NCI-H1092 treated with DMSO at 0.1 percent for 48 hours (cell line): ENCODE data around the gene ANKRD12.
"Not testable (repeated sequence)": the region's sequence is repeated elsewhere in the genome, so short reads cannot be mapped to it uniquely, and the experiment has no call there.

Experiments
- DNase-seq: peaks from one replicate; lab custom pipeline; 2025; lab: John Stamatoyannopoulos, UW

ANKRD12 gene

DNA sequence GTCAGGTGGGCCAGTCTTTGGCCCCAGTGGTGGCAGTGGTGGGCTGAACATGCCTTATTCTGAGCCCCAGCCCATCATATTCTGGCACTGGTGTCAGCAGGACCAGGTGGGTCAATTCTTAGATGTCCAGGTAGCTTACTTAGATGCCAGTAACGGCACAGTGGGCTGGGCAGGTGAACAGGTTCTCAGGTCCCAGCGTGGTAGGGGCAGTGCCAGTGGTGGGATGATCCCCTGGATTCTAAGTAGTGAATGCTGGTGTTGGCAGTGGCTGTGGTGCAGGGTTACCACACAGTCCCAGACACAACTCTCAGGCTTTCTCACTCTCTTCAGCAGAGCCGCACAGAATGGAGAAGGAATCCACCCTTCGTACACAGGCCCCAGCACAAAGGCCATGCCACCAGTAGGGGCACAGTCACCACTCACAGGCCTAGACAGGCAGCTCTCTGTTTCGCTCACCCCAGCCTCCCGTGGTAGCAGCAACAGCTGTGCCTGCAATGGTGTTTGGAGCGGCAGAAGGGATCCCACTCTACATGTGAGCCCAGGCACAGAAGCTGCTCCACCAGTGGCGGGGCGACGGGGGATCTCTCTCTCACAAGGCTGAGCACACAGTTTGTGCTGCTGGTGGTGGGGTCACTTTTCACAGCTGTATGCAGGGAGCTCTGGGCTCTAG lies 97.3 kb downstream of the ANKRD12 start:
- no peak for DNase-seq

DNA sequence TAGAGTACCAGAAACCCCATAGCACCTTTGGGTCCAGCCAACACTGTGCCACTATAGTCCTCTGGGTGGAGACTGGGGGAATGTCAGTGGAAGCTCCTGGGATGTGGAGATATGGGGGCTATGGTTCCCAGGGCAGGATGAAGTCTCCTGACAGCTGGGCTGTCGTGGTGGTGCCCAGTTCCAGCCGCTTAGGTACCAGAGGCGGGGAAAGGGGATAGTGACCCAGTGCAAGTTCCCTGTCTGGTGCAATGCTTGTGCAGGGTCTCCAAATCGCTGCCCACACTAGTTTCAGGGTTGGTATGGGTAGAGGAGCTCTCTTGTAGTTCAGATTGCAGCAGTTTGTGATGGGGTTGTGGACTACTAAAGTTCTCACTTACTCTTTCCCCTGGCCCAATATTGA lies 97.9 kb downstream of the ANKRD12 start:
- no peak for DNase-seq

DNA sequence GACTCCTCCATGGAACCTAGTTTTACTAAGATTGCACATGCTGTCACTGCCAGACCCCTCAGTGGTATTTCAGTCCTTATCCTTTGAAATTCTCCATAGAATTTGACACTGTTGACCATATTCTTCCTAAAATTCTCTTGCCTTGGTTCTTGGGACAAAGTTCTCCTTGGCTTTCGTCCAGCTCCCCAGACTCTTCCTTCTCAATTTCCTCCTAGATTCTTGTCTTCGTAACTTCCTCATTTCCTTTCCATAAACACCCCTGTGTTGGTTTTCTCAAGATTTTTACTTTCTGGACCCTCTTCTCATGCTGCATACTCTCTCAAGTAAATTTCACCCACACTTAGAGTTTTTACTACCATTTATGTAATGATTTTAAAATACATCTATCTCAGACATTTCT lies 101.4 kb downstream of the ANKRD12 start:
- DNase-seq = no peak

- DNase-seq = no peak
These were observed 103.1 kb downstream of the ANKRD12 start for GRCh38 chr18:9239720-9240119.

DNA sequence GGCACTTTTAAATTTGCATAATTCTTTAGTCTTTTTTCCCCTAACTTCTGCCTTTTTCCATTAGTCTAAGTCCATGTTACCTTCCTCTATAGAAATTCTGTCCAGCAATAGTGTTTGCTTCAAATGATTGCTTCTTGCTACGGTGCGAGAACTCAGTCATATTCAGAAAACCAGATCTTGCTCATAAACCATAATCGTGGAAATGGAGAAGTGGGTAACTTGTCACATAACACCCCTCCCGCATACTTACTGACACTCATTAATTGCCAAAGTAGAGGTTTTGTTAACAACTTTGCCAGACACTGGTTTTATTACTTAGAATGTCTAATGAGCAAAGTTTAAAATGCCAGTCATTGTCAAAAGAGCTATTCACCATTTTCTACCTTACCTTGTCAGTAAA lies 103.7 kb downstream of the ANKRD12 start:
- DNase-seq = no peak

GRCh38 chr18:9243029-9243428 lies 106.4 kb downstream of the ANKRD12 start:
- no peak for DNase-seq

DNA sequence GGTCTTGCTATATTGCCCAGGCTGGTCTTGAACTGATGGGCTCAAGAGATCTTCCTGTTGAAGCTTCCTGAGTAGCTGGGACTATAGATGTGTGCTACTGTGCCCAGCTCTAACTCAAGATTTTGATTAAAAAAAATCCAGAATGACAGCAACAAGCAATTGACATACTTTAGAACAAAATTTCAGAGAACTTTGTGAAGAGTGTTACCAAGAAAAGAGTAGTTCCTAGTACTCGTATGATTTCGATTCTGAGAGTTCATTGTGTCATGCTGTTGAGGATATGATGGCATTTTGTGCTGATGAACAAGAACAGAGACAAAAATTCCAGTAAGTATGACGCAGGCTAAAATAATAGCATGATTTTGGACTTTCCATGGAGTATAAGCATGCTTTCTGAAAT lies 107.8 kb downstream of the ANKRD12 start:
- no peak for DNase-seq

GRCh38 chr18:9248661-9249060 lies 112.1 kb downstream of the ANKRD12 start:
- DNase-seq = no peak

- DNase-seq = no peak
These were observed 112.7 kb downstream of the ANKRD12 start for GRCh38 chr18:9249254-9249653.

- no peak for DNase-seq
These were observed 122.6 kb downstream of the ANKRD12 start for GRCh38 chr18:9259173-9259572.

DNA sequence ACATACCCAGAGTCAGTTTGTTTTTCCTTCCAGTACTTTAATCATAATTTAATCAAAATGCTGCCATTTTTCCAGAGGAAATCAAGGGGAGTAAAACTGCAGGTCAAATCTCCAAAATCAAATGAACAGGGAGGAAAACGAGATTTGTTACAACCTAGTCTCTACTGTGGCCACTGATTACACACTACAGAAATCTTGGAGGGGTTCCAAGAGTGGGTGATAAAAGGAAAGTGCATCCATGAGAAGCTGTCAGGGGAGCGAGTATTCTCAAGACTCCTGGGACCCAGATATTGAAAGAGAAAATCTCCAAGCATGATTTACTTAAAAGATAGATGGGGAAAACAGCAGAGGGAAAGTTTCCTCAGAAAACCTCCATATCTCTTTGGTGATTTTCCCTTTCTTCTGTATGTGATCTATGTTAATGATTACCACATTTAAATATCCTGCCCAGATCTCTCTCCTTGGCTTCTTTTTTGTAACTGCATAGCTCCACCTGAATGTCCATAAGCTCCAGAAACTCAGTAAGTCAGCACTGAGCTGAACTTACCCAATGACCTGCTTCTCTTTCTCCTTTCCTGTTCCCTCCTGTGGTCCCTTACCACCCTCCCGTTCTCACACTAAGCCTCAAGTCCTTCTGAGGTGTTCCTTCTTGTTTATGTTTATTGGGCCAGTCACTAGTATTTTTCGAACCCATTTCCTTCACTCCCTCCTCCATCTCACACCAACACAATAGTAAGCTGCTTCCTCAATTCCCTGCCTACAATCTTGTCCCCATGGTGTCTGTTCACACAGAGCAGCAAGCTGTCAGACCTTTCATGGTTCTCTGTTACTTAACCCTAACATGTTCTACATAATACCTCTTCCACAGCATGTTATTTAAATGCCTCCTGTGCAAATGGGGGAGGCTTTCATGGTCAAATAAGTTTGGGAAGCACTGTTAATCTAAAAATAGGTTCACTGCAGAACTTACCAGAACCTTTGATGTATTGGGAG lies 124.1 kb downstream of the ANKRD12 start:
- DNase-seq = no peak

DNA sequence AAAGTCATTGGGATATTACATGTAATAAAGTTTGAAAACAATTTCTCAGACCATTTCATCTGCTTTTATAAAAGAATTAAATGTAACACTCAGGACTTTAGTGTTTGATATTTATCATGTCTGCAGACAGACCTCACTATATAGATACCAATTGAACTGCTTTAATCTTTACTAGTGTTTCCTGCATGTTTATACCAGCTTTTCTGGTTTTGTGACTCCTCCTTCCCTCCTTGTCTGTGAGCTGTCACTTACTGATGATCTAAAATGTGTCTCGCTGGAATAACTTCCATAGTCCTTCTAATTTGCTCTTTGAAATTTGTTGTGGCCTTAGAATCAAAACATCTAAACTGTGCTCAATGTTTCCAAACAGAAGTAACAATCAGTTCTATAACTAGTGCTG lies 126.7 kb downstream of the ANKRD12 start:
- DNase-seq = no peak

DNA sequence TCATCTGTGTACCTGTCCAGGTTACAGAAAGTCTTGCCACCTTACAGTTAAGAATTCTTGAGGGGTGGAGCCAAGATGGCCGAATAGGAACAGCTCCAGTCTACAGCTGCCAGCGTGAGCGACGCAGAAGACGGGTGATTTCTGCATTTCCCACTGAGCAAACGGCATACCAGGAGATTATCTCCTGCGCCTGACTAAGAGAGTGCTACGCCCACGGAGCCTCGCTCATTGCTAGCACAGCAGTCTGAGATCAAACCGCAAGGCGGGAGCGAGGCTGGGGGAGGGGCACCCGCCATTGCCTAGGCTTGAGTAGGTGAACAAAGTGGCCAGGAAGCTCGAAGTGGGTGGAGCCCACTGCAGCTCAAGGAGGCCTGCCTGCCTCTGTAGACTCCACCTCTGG lies 128.2 kb downstream of the ANKRD12 start:
- not testable (repeated sequence) for DNase-seq

- no peak for DNase-seq
These were observed 136.6 kb downstream of the ANKRD12 start for GRCh38 chr18:9273221-9273620.

DNA sequence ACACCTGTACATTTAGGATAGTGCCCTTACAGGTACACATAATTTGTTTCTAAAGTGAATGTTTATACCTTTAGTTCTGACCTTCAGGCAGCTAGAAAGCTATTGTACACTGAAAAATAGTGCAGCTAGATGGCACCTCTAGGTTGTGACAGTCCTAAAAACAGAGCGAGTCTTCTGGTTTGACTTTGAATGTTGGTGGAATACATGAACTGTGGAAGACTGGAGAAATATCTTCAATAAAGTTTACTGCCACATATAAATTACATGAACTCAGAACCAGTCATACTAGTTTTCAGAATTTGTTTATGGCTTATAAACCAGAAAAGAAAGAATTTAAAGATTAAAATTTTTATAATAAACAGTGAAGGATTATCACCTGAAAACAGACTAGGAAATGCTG lies 139.3 kb downstream of the ANKRD12 start:
- no peak for DNase-seq

DNA sequence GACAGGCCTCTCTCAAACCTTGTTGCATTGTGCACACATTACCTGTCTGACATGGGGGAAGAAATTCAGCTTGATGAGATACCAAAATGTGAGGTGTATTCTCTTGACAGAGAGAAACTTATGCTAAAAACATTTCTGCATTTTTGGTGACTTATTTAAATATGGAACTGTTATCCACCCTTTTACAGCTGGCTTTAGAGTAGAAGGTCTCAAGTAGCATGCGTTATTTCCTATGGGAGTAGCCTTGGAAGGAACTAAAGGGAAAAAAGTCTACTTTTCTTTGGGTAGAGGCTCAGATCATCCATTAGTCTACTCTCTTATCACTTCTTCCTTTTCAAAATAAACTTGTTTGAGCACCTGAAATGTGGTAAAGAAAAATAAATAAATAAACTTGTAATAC lies 141.4 kb downstream of the ANKRD12 start:
- no peak for DNase-seq

- no peak for DNase-seq
These were observed 144.3 kb downstream of the ANKRD12 start for GRCh38 chr18:9280849-9281248.

DNA sequence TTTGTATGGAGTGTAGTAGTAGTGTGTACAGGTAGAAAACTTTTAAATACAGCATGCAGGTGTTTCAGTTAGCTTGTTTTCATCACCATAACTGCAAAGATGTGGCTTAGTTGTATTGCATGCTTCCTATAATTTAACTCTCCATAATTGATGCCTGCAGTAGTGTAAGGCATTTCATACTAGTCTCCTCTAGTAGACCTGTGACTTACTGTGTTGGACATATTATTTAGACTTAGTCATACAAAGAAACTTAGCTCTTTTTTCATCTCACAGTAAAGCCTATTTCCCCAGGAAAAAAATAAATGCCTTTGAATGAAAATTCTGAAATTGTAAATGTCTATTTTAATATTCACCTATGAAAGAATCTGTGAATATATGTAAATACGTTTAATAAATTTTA lies 145.2 kb downstream of the ANKRD12 start:
- DNase-seq = no peak

- no peak for DNase-seq
These were observed 147.2 kb downstream of the ANKRD12 start for GRCh38 chr18:9283791-9284190.

- DNase-seq = no peak
These were observed 149.0 kb downstream of the ANKRD12 start for GRCh38 chr18:9285604-9286003.

- no peak for DNase-seq
These were observed 150.5 kb downstream of the ANKRD12 start for GRCh38 chr18:9287036-9287435.

DNA sequence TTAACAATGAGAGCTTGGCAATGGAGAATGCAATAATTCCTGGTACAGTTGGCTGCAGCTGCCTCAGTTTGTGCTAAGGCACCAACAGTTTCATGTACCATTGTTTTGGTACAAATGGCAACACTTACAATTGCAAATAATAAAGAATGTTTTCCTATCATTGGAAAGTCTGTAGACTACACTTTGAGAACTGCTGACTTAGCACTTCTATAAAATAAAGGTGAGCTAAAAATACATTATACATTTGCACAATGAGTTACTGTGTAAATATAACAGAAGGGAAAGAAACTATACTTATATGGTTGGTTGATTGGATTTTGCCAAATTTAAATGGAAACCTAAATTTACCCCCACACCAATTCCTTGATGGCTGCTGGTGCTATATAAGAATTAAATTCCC lies 153.1 kb downstream of the ANKRD12 start:
- no peak for DNase-seq

DNA sequence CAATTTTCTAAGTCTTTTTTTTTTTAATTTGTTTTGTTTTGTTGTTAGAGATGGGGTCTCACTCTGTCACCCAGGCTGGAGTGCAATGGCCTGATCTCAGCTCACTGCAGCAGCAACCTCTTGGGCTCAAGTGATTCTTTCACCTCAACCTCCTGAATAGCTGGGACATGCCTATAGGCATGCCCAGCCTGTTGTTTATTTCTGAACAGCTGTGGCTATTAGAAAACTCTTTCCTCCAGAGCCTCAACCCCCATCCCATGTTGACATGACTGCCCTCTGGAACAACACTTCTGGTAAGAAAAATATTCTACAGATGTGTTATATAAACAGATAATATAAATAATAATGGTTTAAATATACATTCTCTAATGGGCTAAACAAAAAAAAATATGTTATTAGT lies 153.6 kb downstream of the ANKRD12 start:
- DNase-seq = no peak
